ENCODE data around the gene RAP1GAP2. TPM values are rescaled to one million over a fixed set of nuclear protein-coding genes. Genes with fewer than 3 reads are reported as not detected.
"Not testable (repeated sequence)": the region's sequence is repeated elsewhere in the genome, so short reads cannot be mapped to it uniquely, and the experiment has no call there.

RAP1GAP2 gene
- total RNA-seq, 1 experiment from 2014 or later: 3.8 TPM

DNA sequence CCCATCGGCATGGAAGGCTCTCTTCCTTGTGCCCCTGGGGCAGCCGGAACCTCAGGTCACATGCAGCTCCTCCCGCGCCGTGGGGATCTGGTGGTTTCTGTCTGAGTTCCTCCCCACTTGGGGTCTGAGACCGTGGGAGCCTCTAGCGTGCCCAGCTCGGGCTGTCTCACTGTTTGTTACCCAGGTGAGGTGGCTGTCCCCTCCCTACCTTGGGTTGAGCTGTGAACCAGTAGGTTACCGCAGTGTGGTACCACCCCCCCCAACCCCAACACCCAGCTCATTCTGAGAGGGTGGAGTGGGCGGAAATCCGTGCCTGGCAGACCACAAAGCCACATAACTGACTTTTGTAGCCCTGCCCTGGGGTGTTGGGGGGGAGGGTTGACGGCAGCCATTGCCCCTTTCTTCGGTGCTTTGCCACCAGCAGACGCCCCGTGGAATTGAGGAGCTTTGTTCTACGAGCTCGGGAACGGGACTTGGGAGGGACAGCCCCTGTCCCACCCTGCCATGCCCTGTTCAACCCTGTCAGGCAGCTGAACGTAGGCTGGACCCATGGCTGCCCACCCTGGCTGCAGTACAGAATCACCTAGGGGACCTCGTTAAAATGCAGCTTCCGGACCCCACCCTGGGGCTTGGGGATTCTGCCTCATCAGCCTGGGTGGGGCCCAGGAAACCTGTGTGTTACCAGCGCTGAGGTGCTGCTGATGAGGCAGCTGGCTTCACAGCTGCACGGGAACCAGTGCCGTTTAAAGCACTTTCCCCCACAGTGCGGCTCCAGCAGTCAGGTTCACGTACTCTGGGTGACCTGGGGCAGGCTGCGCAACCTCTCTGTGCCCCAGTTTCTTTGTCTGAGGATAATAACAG lies 18.5 kb downstream of the RAP1GAP2 start:
- DNase-seq (ENCODE audit: low read depth): peak; percentile 56

DNA sequence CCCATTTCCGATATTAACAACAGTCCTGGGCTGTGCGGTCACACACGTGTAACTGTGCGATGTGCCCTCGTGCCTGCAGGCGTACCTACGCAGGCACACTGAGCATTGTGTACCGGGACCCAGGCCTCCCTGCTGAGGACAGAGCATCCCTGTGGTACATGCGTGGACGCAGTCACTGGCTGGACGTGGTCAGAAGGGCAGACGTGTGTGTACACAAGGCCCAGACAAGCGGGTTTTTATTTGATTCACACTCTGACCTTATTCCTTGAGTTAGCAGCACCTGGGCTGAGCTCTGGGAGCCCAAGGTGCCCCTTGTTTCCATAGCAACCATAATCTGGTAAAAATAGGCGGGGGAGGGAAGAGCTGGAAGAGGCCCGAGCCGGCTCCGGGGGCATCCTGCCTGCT lies 19.5 kb downstream of the RAP1GAP2 start:
- DNase-seq (ENCODE audit: low read depth): peak; percentile 51

- no peak for DNase-seq (ENCODE audit: low read depth)
These were observed 20.4 kb downstream of the RAP1GAP2 start for GRCh38 chr17:2816688-2817087.

- not testable (repeated sequence) for DNase-seq (ENCODE audit: low read depth)
These were observed 23.1 kb downstream of the RAP1GAP2 start for GRCh38 chr17:2819294-2819693.

DNA sequence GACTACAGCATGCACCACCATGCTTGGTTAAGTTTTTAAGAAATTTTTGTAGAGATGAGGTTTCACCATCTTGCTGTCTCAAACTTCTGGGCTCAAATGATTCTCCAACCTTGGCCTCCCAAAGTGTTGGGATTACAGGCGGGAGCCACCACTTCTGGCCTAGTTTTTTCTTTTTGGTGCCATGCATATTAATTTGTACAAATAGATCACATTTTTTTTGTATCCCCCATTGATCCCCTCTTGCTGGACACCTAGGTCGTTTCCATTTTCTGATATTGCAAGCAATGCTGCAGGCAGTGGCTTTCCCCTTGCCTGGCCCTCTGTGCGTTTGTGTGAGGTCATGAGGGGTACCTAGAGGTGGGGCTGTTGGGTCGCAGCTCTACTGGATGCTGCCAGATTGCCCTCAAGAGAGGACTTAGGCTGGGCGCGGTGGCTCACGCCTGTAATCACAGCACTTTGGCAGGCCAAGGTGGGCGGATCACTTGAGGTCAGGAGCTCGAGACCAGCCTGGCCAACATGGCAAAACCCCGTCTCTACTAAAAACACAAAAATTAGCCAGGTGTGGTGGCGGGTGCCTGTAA lies 23.8 kb downstream of the RAP1GAP2 start:
- DNase-seq (ENCODE audit: low read depth): no peak

DNA sequence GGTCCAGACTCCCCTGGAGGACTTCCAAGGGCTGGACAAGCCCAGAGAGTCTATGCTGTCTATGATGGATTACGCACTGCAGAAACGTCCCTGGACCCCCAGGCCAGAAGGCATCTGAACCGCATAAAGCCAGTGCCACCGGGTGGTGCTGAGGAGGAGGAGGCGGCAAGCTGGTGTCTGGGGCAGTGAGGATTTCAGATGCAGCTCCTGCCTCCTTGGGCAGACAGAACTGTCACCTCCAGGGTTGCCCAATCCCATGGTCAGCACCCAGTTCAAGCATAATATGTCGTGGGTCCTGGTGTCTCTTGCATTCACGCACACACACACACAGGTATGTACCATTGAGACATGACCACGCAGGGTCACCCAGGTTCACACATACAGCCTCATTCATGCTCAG lies 25.6 kb downstream of the RAP1GAP2 start:
- no peak for DNase-seq (ENCODE audit: low read depth)

GRCh38 chr17:2822358-2822757 lies 26.1 kb downstream of the RAP1GAP2 start:
- DNase-seq (ENCODE audit: low read depth): no peak

GRCh38 chr17:2825253-2825970 lies 29.2 kb downstream of the RAP1GAP2 start:
- DNase-seq (ENCODE audit: low read depth): no peak

GRCh38 chr17:2828397-2829038 lies 32.3 kb downstream of the RAP1GAP2 start:
- DNase-seq (ENCODE audit: low read depth): peak; percentile 38

- no peak for DNase-seq (ENCODE audit: low read depth)
These were observed 34.4 kb downstream of the RAP1GAP2 start for GRCh38 chr17:2830678-2831077.

DNA sequence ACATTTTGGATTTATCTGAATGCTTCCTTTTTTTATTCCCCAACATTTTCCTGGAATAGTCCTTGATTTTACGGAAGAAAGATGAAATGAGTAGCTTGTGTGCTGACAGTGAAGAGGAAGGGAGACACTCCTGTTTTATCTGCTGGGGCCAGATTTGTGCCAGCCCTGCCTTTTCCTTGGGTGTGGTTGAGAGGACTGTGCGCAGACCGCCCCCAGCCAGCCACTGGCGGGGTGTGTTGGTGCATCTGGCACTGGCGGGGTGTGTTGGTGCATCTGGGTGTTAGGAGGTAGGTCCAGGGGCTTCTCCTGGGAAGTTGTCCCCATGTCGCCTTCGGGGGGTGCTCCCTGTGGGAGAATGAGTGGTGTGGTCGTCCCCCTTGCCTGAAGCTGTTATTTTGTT lies 39.5 kb downstream of the RAP1GAP2 start:
- DNase-seq (ENCODE audit: low read depth): no peak

DNA sequence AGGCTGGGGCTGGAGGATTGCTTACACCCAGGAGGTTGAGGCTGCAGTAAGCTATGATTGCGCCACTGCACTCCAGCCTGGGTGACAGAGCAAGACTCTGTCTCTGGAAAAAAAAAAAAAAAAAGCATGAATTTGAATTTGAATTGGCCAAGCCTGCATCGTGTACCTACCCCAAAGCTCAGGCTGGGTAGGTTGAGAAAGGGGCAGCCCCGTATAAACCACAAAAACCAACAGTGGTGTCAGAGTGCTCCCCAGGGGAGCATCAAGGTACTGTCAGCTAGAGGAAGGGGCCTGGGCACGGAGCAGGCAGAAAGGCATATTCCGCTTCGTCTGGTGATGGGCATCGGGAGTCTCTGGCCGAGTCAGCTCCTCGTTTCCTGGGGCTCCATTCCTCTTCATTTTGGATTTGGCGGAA lies 40.9 kb downstream of the RAP1GAP2 start:
- DNase-seq (ENCODE audit: low read depth): no peak

DNA sequence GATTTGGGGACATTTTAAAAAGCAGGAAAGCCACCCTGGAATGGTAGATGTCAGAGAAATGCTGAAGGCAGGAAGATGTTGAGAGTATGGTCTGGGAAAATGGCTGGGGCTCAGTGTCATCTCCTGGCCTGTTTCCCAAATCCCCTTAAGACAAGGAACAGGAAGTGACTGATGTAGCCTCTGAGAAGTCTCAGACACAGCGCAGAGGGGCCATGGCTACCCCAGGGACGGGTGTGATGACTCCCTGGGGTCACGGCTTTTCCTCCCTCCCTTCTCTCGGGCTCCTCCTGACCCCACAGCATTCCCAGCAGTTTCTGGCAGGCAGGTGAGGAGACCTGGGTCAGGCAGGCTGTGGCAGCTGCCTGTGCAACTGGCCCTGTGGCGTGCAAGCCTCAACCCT lies 45.4 kb downstream of the RAP1GAP2 start:
- peak; percentile 64 for DNase-seq (ENCODE audit: low read depth)

GRCh38 chr17:2842464-2842863 lies 46.2 kb downstream of the RAP1GAP2 start:
- no peak for DNase-seq (ENCODE audit: low read depth)

GRCh38 chr17:2844416-2844815 lies 48.2 kb downstream of the RAP1GAP2 start:
- DNase-seq (ENCODE audit: low read depth): peak; percentile 32

DNA sequence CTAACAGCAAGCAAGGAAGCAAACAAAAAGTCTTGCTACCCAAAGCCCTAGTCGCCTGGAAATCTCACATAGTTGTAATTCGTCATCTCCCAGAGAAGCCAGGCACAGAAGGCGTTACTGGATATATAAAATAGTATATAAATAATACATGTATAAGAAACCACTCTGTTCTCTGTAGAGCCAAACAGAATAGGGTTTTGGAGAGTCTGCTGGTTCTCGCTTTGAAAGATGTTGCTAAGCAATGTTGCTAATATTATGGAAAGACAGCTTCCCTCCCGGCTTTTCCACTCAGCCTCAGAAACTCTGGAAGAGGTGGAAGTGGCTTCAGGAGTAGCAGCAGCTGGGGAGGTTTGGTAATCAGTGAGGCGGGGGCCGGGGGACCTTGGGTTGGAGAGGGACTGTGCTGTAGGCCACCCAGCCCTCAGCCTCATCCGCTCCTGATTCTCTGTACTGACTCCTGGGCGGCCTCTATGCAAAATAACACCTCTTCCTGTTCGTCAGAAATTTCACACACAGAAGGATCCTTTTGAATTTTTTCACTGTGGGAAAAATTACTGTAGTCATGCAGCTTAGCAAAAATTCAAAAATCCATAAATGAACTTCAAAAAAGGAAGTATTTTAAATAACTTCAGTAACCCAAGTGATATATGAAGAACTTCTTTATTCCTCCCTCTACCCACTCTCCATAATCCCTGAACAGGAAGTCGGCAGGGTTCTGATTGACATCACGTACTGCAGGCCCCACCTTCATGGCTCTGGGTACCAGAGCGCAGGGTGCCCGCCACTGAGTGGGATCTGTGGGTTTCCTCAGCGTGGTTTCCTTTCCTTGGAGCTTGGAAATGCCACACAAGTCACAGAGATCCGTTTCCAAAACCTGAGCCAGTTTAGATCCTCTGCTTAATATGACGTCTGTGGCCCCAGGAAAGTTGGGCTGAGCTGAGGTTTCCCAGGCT lies 51.4 kb downstream of the RAP1GAP2 start:
- DNase-seq (ENCODE audit: low read depth): no peak

GRCh38 chr17:2849327-2849670 lies 53.1 kb downstream of the RAP1GAP2 start:
- DNase-seq (ENCODE audit: low read depth): no peak

DNA sequence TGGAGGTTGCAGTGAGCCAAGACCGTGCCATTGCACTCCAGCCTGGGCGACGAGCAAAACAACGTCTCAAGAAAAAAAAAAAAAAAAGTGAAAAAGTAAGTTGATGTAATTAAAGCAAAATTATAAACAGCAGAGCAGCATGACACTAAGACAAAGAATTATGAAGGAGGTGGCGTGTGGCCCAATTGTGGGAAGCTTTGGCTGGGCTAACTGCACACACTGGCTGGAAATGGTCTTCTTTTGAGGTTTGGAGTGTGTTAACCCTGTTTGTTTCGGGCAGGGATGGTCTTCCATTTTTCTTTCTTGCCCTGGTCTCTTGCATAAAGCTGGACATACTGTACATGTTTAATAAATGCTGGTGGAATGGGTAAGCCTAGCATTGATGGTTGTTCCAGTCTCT lies 54.8 kb downstream of the RAP1GAP2 start:
- DNase-seq (ENCODE audit: low read depth): no peak

DNA sequence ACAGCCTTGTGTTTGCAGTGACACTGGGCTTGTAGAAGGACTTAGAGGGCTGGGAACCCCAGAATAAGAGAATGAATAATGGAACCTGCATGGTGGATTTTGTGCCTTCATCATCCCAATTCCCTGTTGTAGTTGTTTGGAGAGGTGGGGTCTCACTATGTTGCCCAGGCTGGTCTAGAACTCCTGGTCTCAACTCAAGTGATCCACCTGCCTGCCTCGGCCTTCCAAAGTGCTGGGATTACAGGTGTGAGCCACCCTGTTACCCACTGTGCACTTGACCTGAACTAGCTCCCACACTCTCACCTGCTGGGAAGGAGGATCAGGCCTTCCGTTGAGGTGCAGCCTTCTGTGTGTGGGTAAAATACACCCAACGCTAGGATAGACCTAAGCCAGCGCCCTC lies 55.4 kb downstream of the RAP1GAP2 start:
- no peak for DNase-seq (ENCODE audit: low read depth)

DNA sequence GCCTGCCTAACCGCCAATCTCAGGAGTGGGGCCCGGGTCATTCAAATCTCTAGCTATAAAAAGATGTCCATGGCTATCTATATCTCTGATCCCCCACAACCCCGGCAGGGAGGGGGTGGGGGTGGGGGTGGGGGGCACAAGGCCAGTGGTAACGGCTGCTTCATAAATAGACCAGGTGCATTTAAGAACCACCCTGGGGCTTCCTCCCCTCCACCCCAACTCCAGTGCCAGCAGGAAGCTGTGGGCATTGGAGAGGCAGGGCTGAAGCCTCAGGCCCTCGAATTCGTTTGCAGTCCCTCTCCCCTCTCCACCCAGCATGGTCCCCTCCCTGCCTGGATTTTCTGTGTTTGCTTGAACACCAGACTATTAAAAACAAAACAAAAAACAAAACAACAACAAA lies 56.0 kb downstream of the RAP1GAP2 start:
- no peak for DNase-seq (ENCODE audit: low read depth)

- no peak for DNase-seq (ENCODE audit: low read depth)
These were observed 56.6 kb downstream of the RAP1GAP2 start for GRCh38 chr17:2852729-2853282.
